HG03175 (cell line): Measurements from ENCODE around the gene SOX12.
"Not testable (repeated sequence)": the region's sequence is repeated elsewhere in the genome, so short reads cannot be mapped to it uniquely, and the experiment has no call there.

Source experiments
- ATAC-seq: cut with Tn5 transposase; IDR thresholded peaks from one replicate; pipeline ENCODE4 v1.9.1; 2021; ENCODE audit warnings: mild to moderate bottlenecking, moderate library complexity; ENCODE audit not compliant: unreplicated experiment

SOX12 gene

GRCh38 chr20:328975-329695, 3.8 kb downstream of the SOX12 start:
- ATAC-seq: no peak

- ATAC-seq: no peak
These were observed 4.5 kb downstream of the SOX12 start for GRCh38 chr20:329851-330232.

- ATAC-seq: peak; percentile 43
These were observed 5.1 kb downstream of the SOX12 start for GRCh38 chr20:330233-331149.

GRCh38 chr20:334578-334977, 9.2 kb downstream of the SOX12 start:
- no peak for ATAC-seq

GRCh38 chr20:336040-336439, 10.7 kb downstream of the SOX12 start:
- not testable (repeated sequence) for ATAC-seq

GRCh38 chr20:341682-342081, 16.3 kb downstream of the SOX12 start:
- no peak for ATAC-seq

- ATAC-seq: no peak
These were observed 17.8 kb downstream of the SOX12 start for GRCh38 chr20:343107-343506.

- ATAC-seq: no peak
These were observed 20.8 kb downstream of the SOX12 start for GRCh38 chr20:346033-346639.

- ATAC-seq: peak; percentile 53
These were observed 21.4 kb downstream of the SOX12 start, which contains the start of gene NRSN2 for GRCh38 chr20:346640-347316. Gene NRSN2 (plus strand): TSS chr20:347111. CDS start chr20:349644, 2,533 bp downstream.

- no peak for ATAC-seq
These were observed 21.9 kb downstream of the SOX12 start for GRCh38 chr20:347317-347639.

- ATAC-seq: peak; percentile 80
These were observed 22.5 kb downstream of the SOX12 start for GRCh38 chr20:347640-348484.

- no peak for ATAC-seq
These were observed 23.9 kb downstream of the SOX12 start for GRCh38 chr20:348972-349841.

- ATAC-seq: no peak
These were observed 27.8 kb downstream of the SOX12 start for GRCh38 chr20:353166-353565.

GRCh38 chr20:354298-354977, 29.1 kb downstream of the SOX12 start:
- ATAC-seq: peak; percentile 93

GRCh38 chr20:356154-356553, 30.8 kb downstream of the SOX12 start:
- not testable (repeated sequence) for ATAC-seq

- ATAC-seq: no peak
These were observed 31.4 kb downstream of the SOX12 start for GRCh38 chr20:356745-357144.

GRCh38 chr20:358891-359555, 33.7 kb downstream of the SOX12 start:
- no peak for ATAC-seq

- no peak for ATAC-seq
These were observed 36.2 kb downstream of the SOX12 start for GRCh38 chr20:361561-361960.
